GM18868 (cell line): ENCODE results near the gene TAF11L11.
"Not testable (repeated sequence)": the region's sequence is repeated elsewhere in the genome, so short reads cannot be mapped to it uniquely, and the experiment has no call there.

Source experiments
- ATAC-seq: cut with Tn5 transposase; IDR thresholded peaks from one replicate; pipeline ENCODE4 v1.9.1; 2021; ENCODE audit warnings: mild to moderate bottlenecking, moderate library complexity; ENCODE audit not compliant: unreplicated experiment

Gene TAF11L11

GRCh38 chr5:17603880-17604279 lies at the start of gene TAF11L11:
TAF11L11 (plus strand) TSS chr5:17604183.
- ATAC-seq, result not testable (repeated sequence)

GRCh38 chr5:17585658-17586057 lies 18.3 kb upstream of the TAF11L11 start, which contains the start of gene TAF11L7:
TAF11L7 (minus strand) TSS chr5:17585758.
- not testable (repeated sequence) for ATAC-seq

GRCh38 chr5:17590860-17591259 lies 13.1 kb upstream of the TAF11L11 start, which contains the start of gene TAF11L8:
TAF11L8 (minus strand) TSS chr5:17590960.
- ATAC-seq, result not testable (repeated sequence)

GRCh38 chr5:17594255-17594654 lies 9.7 kb upstream of the TAF11L11 start, which contains the start of gene TAF11L9:
TAF11L9 (minus strand) TSS chr5:17594394.
- ATAC-seq, result not testable (repeated sequence)

GRCh38 chr5:17597728-17598127 lies 6.3 kb upstream of the TAF11L11 start, which contains the start of gene TAF11L10:
TAF11L10 (minus strand) TSS chr5:17597828.
- not testable (repeated sequence) for ATAC-seq

GRCh38 chr5:17604951-17605350 lies 968 bp downstream of the TAF11L11 start:
- ATAC-seq, result no peak

GRCh38 chr5:17607461-17607860 lies 3.5 kb downstream of the TAF11L11 start:
- ATAC-seq, result not testable (repeated sequence)

- ATAC-seq, result not testable (repeated sequence)
These were observed 6.1 kb downstream of the TAF11L11 start, which contains the start of gene TAF11L12 for GRCh38 chr5:17610092-17610491. TAF11L12 (plus strand) TSS chr5:17610392.

- ATAC-seq, result no peak
These were observed 11.1 kb downstream of the TAF11L11 start for GRCh38 chr5:17614872-17615605.

GRCh38 chr5:17619354-17619753 lies 15.4 kb downstream of the TAF11L11 start:
- no peak for ATAC-seq

- ATAC-seq, result no peak
These were observed 16.6 kb downstream of the TAF11L11 start for GRCh38 chr5:17620627-17621026.

GRCh38 chr5:17625686-17626085 lies 21.7 kb downstream of the TAF11L11 start:
- ATAC-seq, result no peak

- ATAC-seq, result not testable (repeated sequence)
These were observed 27.8 kb downstream of the TAF11L11 start, which contains the start of gene TAF11L13 for GRCh38 chr5:17631788-17632187. TAF11L13 (plus strand) TSS chr5:17632088.

GRCh38 chr5:17634160-17634559 lies 30.2 kb downstream of the TAF11L11 start, which contains the start of gene TAF11L14:
TAF11L14 (plus strand) TSS chr5:17634460.
- ATAC-seq, result no peak

GRCh38 chr5:17649232-17649631 lies 45.2 kb downstream of the TAF11L11 start:
- not testable (repeated sequence) for ATAC-seq

- not testable (repeated sequence) for ATAC-seq
These were observed 51.3 kb downstream of the TAF11L11 start for GRCh38 chr5:17655201-17655759.
